SH-SY5Y (cell line): ENCODE data around the gene RNF20.

Experiments
- GATA2 ChIP-seq: IDR thresholded peaks from 2 replicates; pipeline ENCODE4 v1.6.1; 2011; ENCODE audit warnings: mild to moderate bottlenecking, low read depth, low read length
- GATA3 ChIP-seq: IDR thresholded peaks from 2 replicates; pipeline ENCODE4 v1.6.1; 2011; ENCODE audit warnings: low read depth, mild to moderate bottlenecking, low read length, moderate library complexity

Gene RNF20

DNA sequence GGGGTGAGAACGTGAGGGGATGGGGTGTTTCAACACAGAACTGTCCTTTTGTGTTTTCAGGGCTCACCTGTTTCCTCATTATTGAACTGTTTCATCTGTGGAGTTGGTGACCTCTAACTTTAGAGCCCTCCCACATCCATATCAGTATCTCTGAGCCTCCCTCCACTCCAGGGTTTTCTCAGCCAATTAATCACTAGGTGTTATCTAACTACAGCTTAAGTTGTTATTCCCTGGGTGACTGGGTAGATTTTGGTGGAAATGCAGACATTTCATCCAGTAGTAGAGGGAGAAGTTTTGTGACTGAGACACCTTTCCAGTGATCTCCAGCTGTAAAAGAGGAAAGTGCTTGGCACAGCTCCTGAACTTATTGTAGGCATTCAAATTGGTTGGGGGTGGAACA lies 37.5 kb downstream of the RNF20 start:
- TF ChIP-seq GATA3, result no peak
- no peak for TF ChIP-seq GATA2

DNA sequence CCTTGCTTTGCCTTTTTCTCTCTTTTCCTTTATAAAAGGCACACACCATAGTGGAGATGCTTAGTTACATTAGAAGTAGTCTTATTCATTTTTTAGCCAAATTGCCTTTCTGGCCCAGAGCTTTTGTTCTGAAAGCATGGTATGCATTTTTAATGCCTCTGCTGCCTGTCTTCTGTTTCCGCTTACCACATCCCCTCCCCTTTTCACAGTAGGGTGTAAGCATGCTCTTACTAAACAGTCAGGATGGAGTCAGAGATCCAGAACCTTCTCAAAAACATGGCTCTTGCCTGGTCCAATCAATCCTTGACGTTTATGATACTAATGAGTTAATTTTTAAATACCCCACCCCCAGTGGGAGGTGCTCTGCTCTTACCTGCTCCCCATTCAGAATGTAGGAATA lies 38.7 kb downstream of the RNF20 start:
- TF ChIP-seq GATA3 (no peak), GATA2 (no peak)

DNA sequence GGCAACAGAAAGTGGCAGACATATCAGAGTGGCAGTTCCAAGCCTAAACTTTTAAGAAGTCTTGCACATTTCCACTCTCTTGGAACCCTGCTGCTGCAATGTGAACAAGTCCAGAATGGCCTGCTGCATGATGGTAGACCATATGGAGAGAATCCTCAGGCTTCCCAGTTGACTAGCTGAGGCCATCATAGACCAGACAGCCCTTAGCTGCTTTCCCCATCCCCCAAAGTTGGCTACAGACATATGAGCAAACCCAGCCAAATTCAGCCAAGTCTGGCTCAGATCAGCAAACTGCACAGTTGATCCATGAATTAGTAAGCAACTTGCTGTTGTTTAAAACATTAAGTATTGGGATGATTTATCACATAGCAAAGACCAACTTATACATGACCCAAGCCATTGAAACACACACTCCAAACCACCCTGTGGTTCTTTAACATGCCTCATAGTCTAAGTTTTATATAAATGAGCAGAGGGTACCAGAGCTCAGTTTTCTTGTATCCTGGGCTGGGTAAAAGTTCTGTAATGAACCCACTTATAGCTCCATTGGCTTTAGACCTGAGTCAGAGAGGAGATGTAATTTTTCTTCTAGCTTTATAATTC lies 41.2 kb downstream of the RNF20 start:
- TF ChIP-seq GATA2 (no peak), GATA3 (no peak)

DNA sequence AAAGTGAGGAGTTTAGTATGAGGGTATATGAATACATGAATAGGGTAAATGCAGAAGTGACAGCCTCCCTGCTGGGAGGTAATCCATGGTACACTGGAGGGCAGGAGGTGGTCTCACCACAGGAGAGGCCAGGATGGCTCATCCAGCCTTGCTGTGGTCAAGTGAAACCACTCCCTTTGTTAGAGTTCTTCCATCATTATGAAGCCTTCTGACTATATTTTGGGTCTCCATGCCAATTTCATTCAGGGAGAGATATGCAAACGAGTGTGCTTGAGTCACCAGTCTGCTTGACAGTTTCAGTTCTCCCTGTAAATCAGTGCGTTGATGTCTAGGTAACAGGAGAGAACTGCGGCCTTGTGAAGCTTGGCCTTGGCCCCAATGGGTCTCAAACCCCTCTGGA lies 44.7 kb downstream of the RNF20 start:
- TF ChIP-seq GATA3, result no peak
- no peak for TF ChIP-seq GATA2

DNA sequence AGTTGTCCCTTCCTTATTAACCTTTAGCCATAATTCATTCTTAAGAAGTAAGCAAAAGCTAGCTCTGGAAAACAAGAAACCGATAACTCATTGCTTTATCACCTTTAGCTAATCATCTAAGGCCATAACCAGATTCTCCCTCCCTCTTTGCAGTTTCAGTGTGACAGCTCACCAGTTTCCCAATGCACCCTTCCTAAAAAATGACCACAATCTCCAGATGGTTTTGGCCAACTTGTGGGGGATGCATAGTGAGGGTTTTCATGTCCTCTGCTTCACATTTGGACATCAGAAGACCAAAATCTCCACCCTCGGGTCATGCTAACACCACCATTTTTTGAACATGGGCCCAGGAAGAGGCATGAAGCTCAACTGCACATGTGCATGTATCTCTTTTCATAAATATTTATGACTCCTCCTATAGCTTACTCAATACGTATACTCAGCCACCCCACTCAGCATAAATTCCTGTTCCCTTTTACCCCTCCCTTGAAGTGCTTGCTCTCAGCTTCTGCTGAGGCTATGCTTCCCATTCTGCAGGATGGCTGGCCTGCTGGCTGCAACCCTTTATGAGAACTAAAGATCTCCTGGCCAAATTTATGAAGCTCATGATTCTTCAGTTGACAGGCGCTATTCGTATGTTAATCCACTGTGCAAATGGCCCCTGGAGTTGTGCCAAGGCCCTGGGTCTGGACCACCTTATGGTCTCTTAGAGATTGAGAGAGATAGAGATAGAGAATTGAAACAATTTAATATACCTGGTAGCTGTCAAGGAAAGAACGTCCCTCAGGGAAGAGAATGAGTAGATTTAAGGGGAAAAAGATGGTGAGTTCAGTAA lies 46.3 kb downstream of the RNF20 start:
- TF ChIP-seq GATA3, result no peak
- TF ChIP-seq GATA2, result no peak

DNA sequence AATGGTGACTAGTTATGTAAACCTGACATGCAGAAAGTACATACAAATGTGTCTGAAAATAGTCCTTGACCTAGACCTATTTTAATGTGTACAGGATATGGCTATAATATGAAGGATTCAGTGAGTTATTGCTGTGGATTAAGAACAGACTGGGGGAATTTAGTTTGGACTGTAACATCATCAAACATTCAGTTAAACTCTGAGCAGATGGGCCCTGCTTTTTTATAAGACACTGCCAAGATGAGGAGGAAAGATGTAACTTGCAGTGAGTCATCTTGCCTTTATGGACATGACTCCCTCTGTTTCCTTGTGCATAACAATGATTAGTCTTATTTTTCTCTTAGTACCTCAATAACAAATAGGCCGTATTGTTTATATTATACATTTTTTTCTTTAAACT lies 48.9 kb downstream of the RNF20 start:
- no peak for TF ChIP-seq GATA3
- no peak for TF ChIP-seq GATA2

GRCh38 chr9:101585740-101586139 lies 52.1 kb downstream of the RNF20 start:
- no peak for TF ChIP-seq GATA2
- TF ChIP-seq GATA3, result no peak

DNA sequence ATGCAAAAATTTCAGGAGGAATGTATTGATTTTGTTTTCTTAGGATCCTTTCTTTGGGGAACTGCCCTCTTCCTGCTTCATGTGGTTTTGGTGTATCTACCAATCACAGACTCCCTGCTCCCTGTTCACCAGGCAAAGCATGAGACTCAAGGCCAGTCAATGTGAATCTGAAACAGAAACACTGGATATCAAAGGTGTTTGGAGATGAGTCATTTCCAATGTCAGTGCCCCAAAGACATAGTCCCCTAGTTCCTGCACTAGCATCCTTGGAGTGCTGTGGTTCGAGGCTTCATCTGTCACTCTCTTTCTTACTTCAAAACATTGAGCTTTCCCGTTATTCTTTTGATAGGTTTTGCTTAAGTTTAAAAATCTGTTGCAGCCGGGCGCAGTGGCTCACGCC lies 53.0 kb downstream of the RNF20 start:
- TF ChIP-seq GATA2, result no peak

DNA sequence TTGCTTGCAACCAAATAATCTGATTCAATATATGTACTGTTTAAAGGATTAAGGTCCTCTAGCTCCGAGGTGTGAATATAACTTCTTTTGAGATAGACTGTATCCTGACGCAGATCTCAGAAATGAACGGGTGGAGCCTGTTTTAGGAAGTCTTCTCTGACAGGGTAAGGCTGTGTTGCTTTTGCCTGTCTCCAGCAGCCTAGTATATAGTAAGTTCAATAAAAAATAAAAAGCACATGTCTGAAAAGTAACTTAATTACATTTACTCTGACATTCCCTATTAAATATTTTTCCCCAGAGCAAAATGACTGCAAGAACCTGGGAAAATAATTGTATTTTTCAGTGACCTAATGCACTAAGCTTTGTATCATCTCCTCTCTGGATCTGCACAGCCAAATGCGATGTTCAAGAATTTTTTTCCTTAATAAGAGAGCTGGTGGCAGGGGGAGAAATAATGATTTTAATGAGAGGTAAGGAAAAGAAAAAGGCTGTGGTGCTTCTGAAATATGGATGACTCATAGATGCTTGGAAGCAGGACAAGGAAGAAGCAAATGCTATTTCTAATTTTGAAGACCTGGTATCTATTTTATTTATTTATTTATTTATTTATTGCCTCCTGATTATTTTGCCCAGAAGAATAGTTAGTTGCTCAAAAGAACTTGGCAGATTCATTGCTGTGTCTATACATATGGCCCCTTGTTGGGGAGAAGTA lies 53.8 kb downstream of the RNF20 start:
- TF ChIP-seq GATA2 (no peak), GATA3 (no peak)

GRCh38 chr9:101590901-101591300 lies 57.2 kb downstream of the RNF20 start:
- TF ChIP-seq GATA3, result no peak
- no peak for TF ChIP-seq GATA2

- TF ChIP-seq GATA3 (no peak), GATA2 (no peak)
These were observed 58.3 kb downstream of the RNF20 start for GRCh38 chr9:101591787-101592446.

DNA sequence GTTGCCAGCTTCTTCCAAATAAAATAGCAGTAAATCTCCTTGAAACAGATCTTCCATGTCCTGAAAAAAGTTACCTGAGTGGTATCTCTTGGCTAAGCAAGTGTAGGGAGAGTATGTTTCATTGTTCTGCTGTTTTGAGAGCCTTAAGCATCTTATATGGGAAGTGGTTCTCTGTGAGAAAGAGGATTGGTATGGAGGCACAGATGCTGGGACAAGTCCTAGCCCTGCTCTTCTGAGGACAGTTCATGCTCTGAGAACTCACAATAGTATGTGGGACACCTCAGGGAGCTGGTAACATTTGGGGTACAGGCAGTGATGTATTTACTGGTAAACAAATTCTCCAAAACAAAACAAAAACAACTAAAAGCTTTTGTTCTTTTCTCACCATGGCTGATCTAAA lies 59.1 kb downstream of the RNF20 start:
- TF ChIP-seq GATA2 (no peak), GATA3 (no peak)

DNA sequence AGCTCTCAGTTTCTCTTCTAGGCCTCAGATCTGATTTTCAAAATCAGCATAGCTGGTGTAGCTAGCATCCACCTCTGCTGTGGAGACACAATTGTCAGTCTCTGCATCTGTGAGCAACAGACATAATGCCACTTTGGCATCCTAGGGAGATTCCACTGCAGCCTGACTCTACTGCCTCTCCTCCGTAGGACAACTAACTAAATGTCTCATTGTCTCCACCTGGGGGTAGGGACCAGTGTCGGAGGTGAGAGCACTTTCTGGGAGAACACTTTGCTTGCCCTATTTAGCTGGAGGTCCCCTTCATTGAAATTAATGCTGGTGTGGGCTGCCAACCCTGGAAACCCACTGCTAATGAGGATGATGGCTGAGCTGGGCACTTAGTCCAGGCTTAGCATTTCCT lies 59.7 kb downstream of the RNF20 start:
- TF ChIP-seq GATA2 (no peak), GATA3 (no peak)

- no peak for TF ChIP-seq GATA3
- no peak for TF ChIP-seq GATA2
These were observed 61.1 kb downstream of the RNF20 start, which contains the start of gene PPP3R2 for GRCh38 chr9:101594796-101595195. TSS of gene PPP3R2 (minus strand) at chr9:101594969. CDS start at chr9:101594921, 48 bp downstream.
